Breast epithelium (tissue), 3 donors: ENCODE measurements around the gene STEAP1.

Experiments used
- CTCF ChIP-seq, 3 donors: fragments of 450-650 bp; IDR thresholded peaks; one replicate each; pipeline ENCODE4 v1.5.1; 2016 to 2017; ENCODE audit warnings: antibody characterized with exemption in 3 of 3, mild to moderate bottlenecking in 3 of 3, moderate library complexity in 3 of 3
- POLR2AphosphoS5 ChIP-seq, 3 donors: sonication (generic); formaldehyde crosslinking; IDR thresholded peaks; one replicate each; pipeline ENCODE4 v1.6.1; 2017; ENCODE audit warnings: antibody characterized with exemption in 3 of 3

GRCh38 chr7:90210475-90210874 lies 56.2 kb downstream of the STEAP1 start:
- TF ChIP-seq CTCF (IDR thresholded peaks at IDR 0.05) (no peak), POLR2AphosphoS5 (IDR thresholded peaks at IDR 0.05) (no peak)
